H1 (cell line): Measurements from ENCODE around the gene MIER2. TPM values are rescaled to one million over a fixed set of nuclear protein-coding genes. Genes with fewer than 3 reads are reported as not detected.

ENCODE experiments used
- ASH2L ChIP-seq: fragments of 200-600, 300-600 bp; sonication (generic); IDR thresholded peaks from one replicate; pipeline ENCODE4 v1.7.1; 2017; ENCODE audit warnings: low read length
- BACH1 ChIP-seq: IDR thresholded peaks from 2 replicates; pipeline ENCODE4 v1.6.1; 2012; ENCODE audit warnings: low read length, improper control_type of control experiment
- BCL11A ChIP-seq, 2 experiments: IDR thresholded peaks; one replicate each; pipeline ENCODE4 v1.6.1; 2011; ENCODE audit warnings: low read depth in 2 of 2, low read length in 2 of 2, mild to moderate bottlenecking in 2 of 2
- CBX8 ChIP-seq: fragments of 300-800, 300-1000 bp; sonication (generic); IDR thresholded peaks from 2 replicates; pipeline ENCODE4 v1.7.1; 2016; ENCODE audit warnings: low read depth, low read length, borderline replicate concordance
- CEBPB ChIP-seq: IDR thresholded peaks from 2 replicates; pipeline ENCODE4 v1.6.1; 2012; ENCODE audit warnings: low read depth, low read length
- CHD1 ChIP-seq: IDR thresholded peaks from 2 replicates; pipeline ENCODE4 v1.6.1; 2012; ENCODE audit warnings: low read depth, low read length, improper control_type of control experiment
- CHD2 ChIP-seq: IDR thresholded peaks from 2 replicates; pipeline ENCODE4 v1.6.1; 2012; ENCODE audit warnings: low read length, improper control_type of control experiment
- CTBP2 ChIP-seq: IDR thresholded peaks from 2 replicates; pipeline ENCODE4 v1.7.0; 2011; ENCODE audit warnings: borderline replicate concordance, mild to moderate bottlenecking, moderate library complexity, mixed read lengths, low read length; ENCODE audit not compliant: insufficient read depth, insufficient read length
- EP300 ChIP-seq, 2 experiments: IDR thresholded peaks; 1 replicate in 1 of 2; 2 replicates in 1 of 2; pipeline ENCODE4 v1.6.1; 2011 to 2012; ENCODE audit warnings: low read depth in 2 of 2, low read length in 2 of 2, mild to moderate bottlenecking in 2 of 2, borderline replicate concordance in 1 of 2, inconsistent platforms in 1 of 2, moderate library complexity in 1 of 2
- EZH2 ChIP-seq: fragments of 200-600 bp; sonication (generic); IDR thresholded peaks from 2 replicates; pipeline ENCODE4 v1.7.1; 2012; ENCODE audit warnings: low read depth, mild to moderate bottlenecking, moderate library complexity, low read length, inconsistent platforms; ENCODE audit not compliant: severe bottlenecking
- FOSL1 ChIP-seq: IDR thresholded peaks from 2 replicates; pipeline ENCODE4 v1.6.1; 2011; ENCODE audit warnings: mild to moderate bottlenecking, low read depth, low read length, moderate library complexity; ENCODE audit not compliant: insufficient read depth
- GABPA ChIP-seq: IDR thresholded peaks from 2 replicates; pipeline ENCODE4 v1.6.1; 2011; ENCODE audit warnings: mild to moderate bottlenecking, low read length, moderate library complexity, borderline replicate concordance; ENCODE audit not compliant: insufficient read depth
- HDAC6 ChIP-seq: IDR thresholded peaks from one replicate; pipeline ENCODE4 v1.7.1; 2012; ENCODE audit warnings: low read depth, mild to moderate bottlenecking, inconsistent platforms, low read length, moderate library complexity
- JUND ChIP-seq: IDR thresholded peaks from 2 replicates; pipeline ENCODE4 v1.6.1; 2011; ENCODE audit warnings: mild to moderate bottlenecking, improper control_type of control experiment, low read length
- NANOG ChIP-seq: IDR thresholded peaks from 2 replicates; pipeline ENCODE4 v1.6.1; 2011; ENCODE audit warnings: low read length, low read depth, mild to moderate bottlenecking, inconsistent platforms; ENCODE audit not compliant: insufficient read depth, poor library complexity, severe bottlenecking
- POLR2AphosphoS5 ChIP-seq: IDR thresholded peaks from 2 replicates; pipeline ENCODE4 v1.6.1; 2011; ENCODE audit warnings: low read depth, low read length
- POU5F1 ChIP-seq: IDR thresholded peaks from 2 replicates; pipeline ENCODE4 v1.6.1; 2011; ENCODE audit warnings: low read depth, mild to moderate bottlenecking, low read length, moderate library complexity
- RBBP5 ChIP-seq: IDR thresholded peaks from 2 replicates; pipeline ENCODE4 v1.7.1; 2012; ENCODE audit warnings: low read depth, mild to moderate bottlenecking, inconsistent platforms, low read length, moderate library complexity, borderline replicate concordance
- SAP30 ChIP-seq: fragments of 300-600 bp; sonication (generic); IDR thresholded peaks from 2 replicates; pipeline ENCODE4 v1.7.1; 2012; ENCODE audit warnings: low read length, moderate library complexity, mild to moderate bottlenecking, inconsistent platforms; ENCODE audit not compliant: insufficient read depth, insufficient replicate concordance
- SIX5 ChIP-seq: IDR thresholded peaks from 2 replicates; pipeline ENCODE4 v1.6.1; 2011; ENCODE audit warnings: mild to moderate bottlenecking, low read depth, low read length
- SP2 ChIP-seq: IDR thresholded peaks from 2 replicates; pipeline ENCODE4 v1.6.1; 2012; ENCODE audit warnings: mild to moderate bottlenecking, low read length, inconsistent platforms
- SRF ChIP-seq: IDR thresholded peaks from 2 replicates; pipeline ENCODE4 v1.6.1; 2011; ENCODE audit warnings: mild to moderate bottlenecking, low read depth, low read length, moderate library complexity
- SUZ12 ChIP-seq: fragments of 200-600 bp; sonication (generic); IDR thresholded peaks from 2 replicates; pipeline ENCODE4 v1.6.1; 2012; ENCODE audit warnings: mild to moderate bottlenecking, inconsistent platforms, low read length, moderate library complexity, mixed read lengths
- TCF12 ChIP-seq: IDR thresholded peaks from 2 replicates; pipeline ENCODE4 v1.6.1; 2011; ENCODE audit warnings: low read depth, mild to moderate bottlenecking, low read length
- ZNF274 ChIP-seq: IDR thresholded peaks from 2 replicates; pipeline ENCODE4 v1.7.0; 2012; ENCODE audit warnings: low read length, borderline replicate concordance; ENCODE audit errors: extremely low read depth
- polyA plus RNA-seq, 7 experiments: library from polyadenylated mRNA; depleted of rRNA in 3 of 7; stranded (reverse) in 5 of 7; unstranded in 2 of 7; fragments of >200 nt in 5 of 7; fragments of 200-250 nt in 2 of 7; gene quantifications; 1 replicate in 5 of 7; 2 replicates in 1 of 7; 4 replicates in 1 of 7; pipeline versions ENCODE4 v1.2.1 to v1.2.3, GENCODE V29; 2011 to 2013; ENCODE audit warnings: missing spikeins in 2 of 7, mixed read lengths in 2 of 7
- total RNA-seq: library from RNA; stranded (reverse); fragmentation: NEBNext Ultra II Directional; extraction: Animal tissue kit (Norgen Biotek cat#: 25700); gene quantifications from 2 replicates; pipeline ENCODE4 v1.2.1, GENCODE V29; 2021
- TF ChIP-seq, protein P1 (sequence below): IDR thresholded peaks from 2 replicates; pipeline ENCODE4 v1.6.1; 2011; ENCODE audit warnings: low read depth, mild to moderate bottlenecking, low read length; ENCODE audit not compliant: insufficient read depth

The MIER2 gene
- total and polyA plus RNA-seq, 2 of the 8 experiments (the other 6 are each of a cell fraction or from before 2014, with no cell fraction given) = 30.3 to 48.3 TPM

GRCh38 chr19:277581-278165, 66.9 kb downstream of the MIER2 start (continued):
- TF ChIP-seq FOSL1 (no peak), CTBP2 (no peak), GABPA (no peak), HDAC6 (no peak), CHD2 (peak; percentile 42; the same call in 1 of the 2 replicates), ASH2L (no peak), CHD1 (no peak), CEBPB (no peak), SRF (no peak), SAP30 (no peak), ZNF274 (no peak), EP300 (IDR thresholded peaks at IDR 0.05; ENCODE audit: borderline replicate concordance in 1 of 2, low read depth in 2 of 2, low read length in 2 of 2) (no peak), SIX5 (no peak), SUZ12 (no peak), TCF12 (no peak), POU5F1 (no peak), POLR2AphosphoS5 (no peak), RBBP5 (no peak), NANOG (no peak), EZH2 (no peak), BCL11A (IDR thresholded peaks at IDR 0.05; ENCODE audit: low read depth in 2 of 2, low read length in 2 of 2) (no peak), BACH1 (no peak), JUND (no peak), SP2 (no peak), CBX8 (no peak)
- TF ChIP-seq, protein P1, sequence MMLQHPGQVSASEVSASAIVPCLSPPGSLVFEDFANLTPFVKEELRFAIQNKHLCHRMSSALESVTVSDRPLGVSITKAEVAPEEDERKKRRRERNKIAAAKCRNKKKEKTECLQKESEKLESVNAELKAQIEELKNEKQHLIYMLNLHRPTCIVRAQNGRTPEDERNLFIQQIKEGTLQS = no peak
